HCT116 (cell line): ENCODE data around the gene CREB3.

Experiments used
- ATF3 ChIP-seq: IDR thresholded peaks from 2 replicates; pipeline ENCODE4 v1.6.1; 2012
- CBX3 ChIP-seq: IDR thresholded peaks from 2 replicates; pipeline ENCODE4 v1.6.1; 2012; ENCODE audit warnings: low read depth
- CEBPB ChIP-seq: IDR thresholded peaks from 2 replicates; pipeline ENCODE4 v1.6.1; 2012; ENCODE audit warnings: low read depth
- CTCF ChIP-seq, 3 experiments: fragments of 200-600 bp in 1 of 3; sonication (generic) in 1 of 3; IDR thresholded peaks in 2 of 3; conservative IDR thresholded peaks in 1 of 3; 2 replicates each; pipeline ENCODE4 v1.5.1; 2012 to 2017; ENCODE audit warnings: low read depth in 2 of 3, low read length in 2 of 3, antibody characterized with exemption in 1 of 3, borderline replicate concordance in 1 of 3, control low read depth in 1 of 3, mild to moderate bottlenecking in 1 of 3, mixed read lengths in 1 of 3, mixed run types in 1 of 3, moderate library complexity in 1 of 3; ENCODE audit not compliant: insufficient read depth in 1 of 3
- EZH2 ChIP-seq: fragments of 200-600 bp; sonication (generic); IDR thresholded peaks from 2 replicates; pipeline ENCODE4 v1.6.1; 2017; ENCODE audit warnings: antibody characterized with exemption, mixed run types
- EZH2phosphoT487 ChIP-seq: fragments of 200-600 bp; IDR thresholded peaks from 2 replicates; pipeline ENCODE4 v1.6.1; 2018; ENCODE audit warnings: antibody characterized with exemption, borderline replicate concordance
- JUND ChIP-seq: IDR thresholded peaks from 2 replicates; pipeline ENCODE4 v1.6.1; 2012
- POLR2A ChIP-seq: IDR thresholded peaks from 2 replicates; pipeline ENCODE4 v1.7.0; 2011; ENCODE audit warnings: borderline replicate concordance; ENCODE audit not compliant: insufficient read depth, insufficient read length; ENCODE audit errors: extremely low read depth
- POLR2AphosphoS5 ChIP-seq: IDR thresholded peaks from 2 replicates; pipeline ENCODE4 v1.6.1; 2011; ENCODE audit warnings: mild to moderate bottlenecking, low read depth, low read length, moderate library complexity
- REST ChIP-seq: IDR thresholded peaks from 2 replicates; pipeline ENCODE4 v1.6.1; 2012; ENCODE audit warnings: low read depth
- ZBTB33 ChIP-seq: IDR thresholded peaks from 2 replicates; pipeline ENCODE4 v1.6.1; 2011; ENCODE audit warnings: mild to moderate bottlenecking, low read length, moderate library complexity; ENCODE audit not compliant: insufficient replicate concordance; ENCODE audit errors: extremely low read depth
- ZFX ChIP-seq: fragments of 450-650 bp; IDR thresholded peaks from 2 replicates; pipeline ENCODE4 v1.6.1; 2017

- TF ChIP-seq ZBTB33 (no peak), ATF3 (no peak), CTCF (IDR thresholded peaks at IDR 0.05 in 2 of 3, conservative IDR thresholded peaks at IDR 0.05 in 1 of 3; ENCODE audit: borderline replicate concordance in 1 of 3, insufficient read depth in 1 of 3, low read depth in 2 of 3, low read length in 2 of 3) (no peak), EZH2 (no peak), EZH2phosphoT487 (no peak), CBX3 (no peak), CEBPB (no peak), ZFX (no peak), POLR2A (no peak), POLR2AphosphoS5 (no peak), JUND (no peak), REST (no peak)
Measured at GRCh38 chr9:35729101-35729500, 3.4 kb upstream of the CREB3 start.
